Measurements from ENCODE around the gene RPH3AL.
"Not testable (repeated sequence)": the region's sequence is repeated elsewhere in the genome, so short reads cannot be mapped to it uniquely, and the experiment has no call there.

The RPH3AL gene

DNA sequence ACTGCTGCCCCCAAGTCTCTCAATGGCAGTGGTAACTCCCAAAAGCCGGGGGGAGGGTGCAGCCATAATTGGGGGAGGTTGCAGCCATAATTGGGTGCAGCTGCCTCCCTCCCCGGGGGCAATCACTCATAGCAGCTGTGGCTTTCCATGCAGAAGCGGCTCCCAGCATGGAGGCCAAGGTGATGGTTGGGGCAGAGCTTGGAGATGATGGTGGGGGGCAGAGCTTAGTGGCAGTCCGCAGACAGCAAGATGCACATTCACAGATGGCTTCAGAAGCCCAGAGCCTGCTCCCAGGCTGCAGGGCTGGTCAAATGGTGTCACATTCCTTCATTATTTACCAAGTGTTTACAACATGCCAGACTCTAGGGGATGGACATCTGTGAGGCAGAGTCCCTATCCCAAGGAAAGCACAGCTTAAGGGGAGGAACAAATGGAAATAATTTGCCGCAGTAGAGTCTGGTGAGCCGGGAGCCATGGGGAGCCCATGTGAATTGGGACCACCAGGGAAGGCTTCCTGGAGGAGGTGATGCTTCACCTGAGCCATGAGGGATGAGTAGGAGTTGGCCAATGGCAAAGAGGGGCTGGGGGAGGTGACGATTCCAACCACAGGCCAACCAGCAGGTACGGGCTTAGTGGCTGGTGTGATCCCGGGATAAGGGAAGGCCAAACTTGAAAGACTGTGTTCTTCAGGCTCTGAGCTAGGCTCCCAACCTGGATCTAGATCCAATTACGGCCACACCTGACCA is 179.3 kb downstream of the RPH3AL start:
- peak overlapping the region in 1 of 3 experiments; percentile 13 for H3K27ac Mint-ChIP-seq

DNA sequence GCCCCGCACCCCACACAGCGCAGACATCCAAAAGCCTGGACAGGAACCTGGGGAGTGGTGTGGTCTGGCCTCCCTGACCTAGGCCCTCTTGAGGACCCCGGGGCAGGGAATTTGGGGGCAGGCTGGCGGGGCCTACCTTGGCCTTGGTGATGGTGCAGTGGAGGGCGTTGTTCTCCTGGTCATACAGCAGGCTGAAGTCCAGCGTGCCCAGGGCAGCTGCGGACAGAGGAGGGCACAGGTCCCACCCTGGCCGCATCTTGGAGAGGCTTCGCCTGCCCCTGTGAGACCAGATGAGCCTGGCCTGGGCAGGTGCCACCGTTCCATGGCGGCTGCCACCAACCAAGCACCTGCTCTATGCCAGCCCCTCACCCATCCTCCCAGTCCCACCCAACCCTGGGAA is 180.2 kb downstream of the RPH3AL start:
- no peaks in the 10 kb centered on the region for H3K9me3 Mint-ChIP-seq
- H3K4me1 Mint-ChIP-seq = peaks cover 6% of the 10 kb centered on the region
- no peaks in the 10 kb centered on the region for H3K36me3 Mint-ChIP-seq (ENCODE audit: low read depth)
- H3K27ac Mint-ChIP-seq = no peak overlapping the region
- TF ChIP-seq, protein P1, sequence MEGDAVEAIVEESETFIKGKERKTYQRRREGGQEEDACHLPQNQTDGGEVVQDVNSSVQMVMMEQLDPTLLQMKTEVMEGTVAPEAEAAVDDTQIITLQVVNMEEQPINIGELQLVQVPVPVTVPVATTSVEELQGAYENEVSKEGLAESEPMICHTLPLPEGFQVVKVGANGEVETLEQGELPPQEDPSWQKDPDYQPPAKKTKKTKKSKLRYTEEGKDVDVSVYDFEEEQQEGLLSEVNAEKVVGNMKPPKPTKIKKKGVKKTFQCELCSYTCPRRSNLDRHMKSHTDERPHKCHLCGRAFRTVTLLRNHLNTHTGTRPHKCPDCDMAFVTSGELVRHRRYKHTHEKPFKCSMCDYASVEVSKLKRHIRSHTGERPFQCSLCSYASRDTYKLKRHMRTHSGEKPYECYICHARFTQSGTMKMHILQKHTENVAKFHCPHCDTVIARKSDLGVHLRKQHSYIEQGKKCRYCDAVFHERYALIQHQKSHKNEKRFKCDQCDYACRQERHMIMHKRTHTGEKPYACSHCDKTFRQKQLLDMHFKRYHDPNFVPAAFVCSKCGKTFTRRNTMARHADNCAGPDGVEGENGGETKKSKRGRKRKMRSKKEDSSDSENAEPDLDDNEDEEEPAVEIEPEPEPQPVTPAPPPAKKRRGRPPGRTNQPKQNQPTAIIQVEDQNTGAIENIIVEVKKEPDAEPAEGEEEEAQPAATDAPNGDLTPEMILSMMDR (IDR thresholded peaks at IDR 0.05; ENCODE audit: unreplicated experiment in 3 of 3) = no peak
- peaks cover 11% of the 10 kb centered on the region for H3K27me3 Mint-ChIP-seq (ENCODE audit: low read depth)
- no peak overlapping the region for H3K4me3 Mint-ChIP-seq

More for the DNA sequence above, 179.3 kb downstream of the RPH3AL start:
- Mint-ChIP-seq H3K36me3 (ENCODE audit: low read depth) (no peaks in the 10 kb centered on the region), H3K4me1 (peaks cover 12% of the 10 kb centered on the region), H3K9me3 (no peaks in the 10 kb centered on the region), H3K27me3 (ENCODE audit: low read depth) (peaks cover 11% of the 10 kb centered on the region), H3K4me3 (no peak overlapping the region)
- TF ChIP-seq, protein P1 (IDR thresholded peaks at IDR 0.05; ENCODE audit: unreplicated experiment in 3 of 3) = no peak

DNA sequence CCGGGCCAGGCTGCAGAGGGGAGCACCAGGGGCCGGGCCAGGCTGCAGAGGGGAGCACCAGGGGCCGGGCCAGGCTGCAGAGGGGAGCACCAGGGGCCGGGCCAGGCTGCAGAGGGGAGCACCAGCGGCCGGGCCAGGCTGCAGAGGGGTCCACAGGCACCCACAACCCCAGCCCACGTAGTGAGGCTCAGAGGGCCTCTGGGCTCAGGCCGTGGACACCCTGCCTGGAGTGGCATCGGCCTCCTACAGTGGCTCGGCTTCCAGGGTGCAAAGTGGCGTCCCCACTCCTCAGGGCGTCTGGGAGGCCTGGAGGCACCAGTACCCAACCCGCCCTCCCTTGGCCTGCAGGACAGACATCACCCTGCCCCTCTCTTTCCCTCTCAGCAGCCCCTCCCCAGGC is 180.7 kb downstream of the RPH3AL start:
- TF ChIP-seq, protein P1 (IDR thresholded peaks at IDR 0.05; ENCODE audit: unreplicated experiment in 3 of 3) = no peak
- Mint-ChIP-seq H3K9me3 (no peaks in the 10 kb centered on the region), H3K27ac (no peak overlapping the region), H3K4me3 (no peak overlapping the region), H3K27me3 (ENCODE audit: low read depth) (peaks cover 11% of the 10 kb centered on the region), H3K4me1 (peaks cover 6% of the 10 kb centered on the region), H3K36me3 (ENCODE audit: low read depth) (no peaks in the 10 kb centered on the region)

DNA sequence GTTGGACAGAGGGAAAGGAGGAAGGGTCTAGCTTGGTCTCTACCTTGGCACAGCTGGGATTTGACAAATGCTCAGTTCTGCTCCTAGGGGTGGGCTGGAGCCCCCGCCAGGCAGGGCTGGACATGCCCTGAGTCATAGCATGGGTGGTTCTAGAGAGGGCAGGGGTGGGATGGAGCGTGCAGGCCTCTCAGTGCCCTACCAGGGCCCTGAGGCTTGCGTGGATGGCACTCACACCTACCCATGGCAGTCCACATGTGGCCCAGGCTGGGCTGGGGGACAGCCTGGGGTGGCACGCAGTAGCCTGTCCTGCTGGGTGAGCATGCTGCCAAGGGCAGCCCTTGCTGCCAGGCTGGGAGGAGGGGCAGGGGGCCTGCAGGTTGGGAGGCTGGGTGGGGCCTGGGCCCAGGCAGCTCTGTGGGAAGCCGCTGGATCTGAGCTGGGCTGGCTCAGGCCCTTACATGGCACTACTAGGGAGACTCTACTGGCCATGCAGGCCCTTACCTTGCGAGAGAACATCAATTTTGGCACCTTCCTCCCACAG is 182.4 kb downstream of the RPH3AL start:
- no peak overlapping the region for H3K4me3 Mint-ChIP-seq
- no peaks in the 10 kb centered on the region for H3K9me3 Mint-ChIP-seq
- peaks cover 14% of the 10 kb centered on the region for H3K27me3 Mint-ChIP-seq (ENCODE audit: low read depth)
- peaks cover 6% of the 10 kb centered on the region for H3K4me1 Mint-ChIP-seq
- peak overlapping the region in 1 of 3 experiments; percentile 58 for H3K27ac Mint-ChIP-seq
- no peaks in the 10 kb centered on the region for H3K36me3 Mint-ChIP-seq (ENCODE audit: low read depth)
- TF ChIP-seq, protein P1 (IDR thresholded peaks at IDR 0.05; ENCODE audit: unreplicated experiment in 3 of 3) = no peak

DNA sequence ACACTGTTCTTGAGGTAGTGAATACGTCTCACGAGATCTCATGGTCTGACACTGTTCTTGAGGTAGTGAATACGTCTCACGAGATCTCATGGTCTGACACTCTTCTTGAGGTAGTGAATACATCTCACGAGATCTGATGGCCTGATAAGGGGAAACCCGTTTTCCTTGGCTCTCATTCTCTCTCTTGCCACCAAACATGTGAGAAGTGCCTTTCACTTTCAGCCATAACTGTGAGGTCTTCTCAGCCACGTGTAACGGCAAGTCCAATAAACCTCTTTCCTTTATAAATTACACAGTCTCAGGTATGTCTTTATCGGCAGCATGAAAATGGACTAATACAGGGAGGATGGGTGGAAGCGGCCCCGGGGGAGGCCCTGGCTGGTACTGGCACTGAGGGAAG is 184.0 kb downstream of the RPH3AL start:
- peaks cover 11% of the 10 kb centered on the region for H3K4me1 Mint-ChIP-seq
- not testable (repeated sequence) for H3K36me3 Mint-ChIP-seq (ENCODE audit: low read depth); H3K9me3 Mint-ChIP-seq; H3K4me3 Mint-ChIP-seq; H3K27ac Mint-ChIP-seq; H3K27me3 Mint-ChIP-seq (ENCODE audit: low read depth)

DNA sequence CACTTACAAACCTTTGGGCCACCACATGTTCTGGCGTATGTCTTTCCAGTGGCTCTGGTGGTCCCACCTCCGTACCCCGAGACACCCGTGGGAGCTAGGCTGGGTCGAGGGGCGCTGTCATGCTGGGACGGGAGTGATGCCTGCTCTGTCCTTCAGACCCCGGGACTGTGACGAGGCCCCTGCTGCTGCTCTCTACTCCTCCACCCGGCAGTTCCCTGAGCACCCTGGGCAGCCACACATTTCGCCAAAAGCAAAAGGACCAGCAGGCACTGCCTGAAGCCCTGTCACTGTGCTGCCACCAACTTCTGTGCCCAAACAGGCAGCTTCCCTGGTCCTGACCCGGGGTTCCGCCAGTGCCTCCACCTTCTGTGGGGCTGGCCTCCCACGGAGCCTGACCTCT is 186.7 kb downstream of the RPH3AL start:
- H3K36me3 Mint-ChIP-seq (ENCODE audit: low read depth) = no peaks in the 10 kb centered on the region
- TF ChIP-seq, protein P1 (IDR thresholded peaks at IDR 0.05; ENCODE audit: unreplicated experiment in 3 of 3) = no peak
- no peak overlapping the region for H3K4me3 Mint-ChIP-seq
- peaks cover 6% of the 10 kb centered on the region for H3K4me1 Mint-ChIP-seq
- H3K27me3 Mint-ChIP-seq (ENCODE audit: low read depth) = peaks cover 12% of the 10 kb centered on the region
- H3K27ac Mint-ChIP-seq = peak overlapping the region in 2 of 3 experiments; percentile 31 to 72
- H3K9me3 Mint-ChIP-seq = no peaks in the 10 kb centered on the region
